ENCODE data around the gene ABHD15.

DNA sequence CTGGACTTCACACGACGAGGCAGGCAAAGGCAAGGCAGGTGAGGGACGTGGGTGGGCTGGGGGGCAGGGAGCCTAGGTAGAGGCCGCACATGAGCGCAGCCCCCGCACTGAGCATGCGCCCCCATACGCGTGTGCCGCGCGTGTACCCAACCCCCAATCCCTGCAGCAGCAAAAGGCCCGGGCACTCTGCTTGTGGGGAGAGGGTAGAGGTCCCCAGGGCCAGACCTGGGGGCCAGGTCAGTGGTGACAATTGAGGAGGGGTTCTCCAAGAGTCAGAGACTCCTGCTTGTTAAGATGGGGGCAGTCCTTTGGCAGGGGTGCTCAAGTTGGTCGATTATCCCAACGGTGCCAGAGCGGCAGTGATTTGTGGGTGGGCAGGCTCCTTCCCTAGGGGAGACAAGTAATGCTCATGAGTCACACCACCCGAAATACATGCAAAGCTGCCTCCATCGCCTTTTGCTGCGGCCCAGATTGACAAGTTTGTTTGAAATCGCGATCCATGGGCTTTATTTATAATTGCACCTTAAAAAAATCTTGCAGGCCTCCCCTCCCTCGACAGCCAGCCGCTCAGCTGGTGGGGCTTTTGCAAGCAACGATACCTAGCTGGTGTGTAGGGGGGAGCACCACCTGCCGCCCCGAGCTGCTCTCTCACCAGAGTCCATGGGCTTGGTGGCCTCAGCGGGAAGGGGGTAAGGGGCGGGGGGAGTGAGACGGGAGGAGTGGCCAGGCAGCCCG is 23.7 kb upstream of the ABHD15 start:
- TF ChIP-seq, protein P1, sequence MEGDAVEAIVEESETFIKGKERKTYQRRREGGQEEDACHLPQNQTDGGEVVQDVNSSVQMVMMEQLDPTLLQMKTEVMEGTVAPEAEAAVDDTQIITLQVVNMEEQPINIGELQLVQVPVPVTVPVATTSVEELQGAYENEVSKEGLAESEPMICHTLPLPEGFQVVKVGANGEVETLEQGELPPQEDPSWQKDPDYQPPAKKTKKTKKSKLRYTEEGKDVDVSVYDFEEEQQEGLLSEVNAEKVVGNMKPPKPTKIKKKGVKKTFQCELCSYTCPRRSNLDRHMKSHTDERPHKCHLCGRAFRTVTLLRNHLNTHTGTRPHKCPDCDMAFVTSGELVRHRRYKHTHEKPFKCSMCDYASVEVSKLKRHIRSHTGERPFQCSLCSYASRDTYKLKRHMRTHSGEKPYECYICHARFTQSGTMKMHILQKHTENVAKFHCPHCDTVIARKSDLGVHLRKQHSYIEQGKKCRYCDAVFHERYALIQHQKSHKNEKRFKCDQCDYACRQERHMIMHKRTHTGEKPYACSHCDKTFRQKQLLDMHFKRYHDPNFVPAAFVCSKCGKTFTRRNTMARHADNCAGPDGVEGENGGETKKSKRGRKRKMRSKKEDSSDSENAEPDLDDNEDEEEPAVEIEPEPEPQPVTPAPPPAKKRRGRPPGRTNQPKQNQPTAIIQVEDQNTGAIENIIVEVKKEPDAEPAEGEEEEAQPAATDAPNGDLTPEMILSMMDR (IDR thresholded peaks at IDR 0.05; ENCODE audit: low read depth, low read length): no peak
- TF ChIP-seq POLR2A (IDR thresholded peaks at IDR 0.05; ENCODE audit: extremely low read depth, insufficient read length): no peak
